ENCODE results near the gene SFXN3. TPM values are rescaled to one million over a fixed set of nuclear protein-coding genes. Genes with fewer than 3 reads are reported as not detected.

SFXN3 gene
- total and polyA plus RNA-seq, 8 donors = 9.9 to 60.4 (median 20.6) TPM

- H3K36me3 ChIP-seq = peaks cover 27 to 44% (median 43%) of the 10 kb centered on the region in 4 donors
- no peak for TF ChIP-seq POLR2AphosphoS5 (IDR thresholded peaks at IDR 0.05)
- TF ChIP-seq EP300 (IDR thresholded peaks at IDR 0.05) = no peak
- TF ChIP-seq POLR2A (IDR thresholded peaks at IDR 0.05) = no peak
- TF ChIP-seq CTCF (IDR thresholded peaks at IDR 0.05) = no peak
- H3K27me3 ChIP-seq = no peaks in the 10 kb centered on the region
- peak overlapping the region; percentile 25 to 88 (median 48) for H3K4me3 ChIP-seq
- peaks cover 39 to 74% (median 58%) of the 10 kb centered on the region in 4 donors for H3K4me1 ChIP-seq
- no peaks in the 10 kb centered on the region for H3K9me3 ChIP-seq
- peak overlapping the region; percentile 69 to 100 (median 100) for H3K27ac ChIP-seq
- 57 to 83% (median 67%) methylated on average over 5 of the region's 5 CpGs for WGBS, 5 donors
- DNase-seq = no peak
- intact Hi-C loops (cut with DNase I; ENCODE audit: low total_unique reads) = no loop called here
Measured at GRCh38 chr10:101001659-101002035, 29.4 kb upstream of the SFXN3 start.

GRCh38 chr10:101002456-101002855, 28.6 kb upstream of the SFXN3 start:
- Histone ChIP-seq H3K9me3 (no peaks in the 10 kb centered on the region), H3K4me3 (no peak overlapping the region), H3K36me3 (peaks cover 35 to 52% (median 51%) of the 10 kb centered on the region in 4 donors), H3K4me1 (peaks cover 41 to 74% (median 60%) of the 10 kb centered on the region in 4 donors), H3K27ac (peak overlapping the region in 4 of 5 donors; percentile 97 to 100 (median 100)), H3K27me3 (no peaks in the 10 kb centered on the region)
- intact Hi-C loops (cut with DNase I; ENCODE audit: low total_unique reads) = no loop called here
- no peak for TF ChIP-seq CTCF (IDR thresholded peaks at IDR 0.05)
- no peak for TF ChIP-seq POLR2A (IDR thresholded peaks at IDR 0.05)
- no peak for DNase-seq
- WGBS, 5 donors = 80 to 92% (median 82%) methylated on average over 5 to 11 of the region's 11 CpGs

GRCh38 chr10:101003639-101004206, 27.3 kb upstream of the SFXN3 start:
- Histone ChIP-seq H3K4me1 (peaks cover 39 to 75% (median 62%) of the 10 kb centered on the region in 4 donors), H3K9me3 (no peaks in the 10 kb centered on the region), H3K36me3 (peaks cover 36 to 52% (median 51%) of the 10 kb centered on the region in 4 donors), H3K4me3 (no peak overlapping the region), H3K27me3 (no peaks in the 10 kb centered on the region), H3K27ac (peak overlapping the region in 3 of 5 donors; percentile 97 to 100 (median 100))
- no peak for DNase-seq
- TF ChIP-seq CTCF (IDR thresholded peaks at IDR 0.05) (no peak), EP300 (IDR thresholded peaks at IDR 0.05) (no peak), POLR2AphosphoS5 (IDR thresholded peaks at IDR 0.05) (no peak), POLR2A (IDR thresholded peaks at IDR 0.05) (no peak)
- WGBS, 5 donors = 91 to 94% (median 94%) methylated on average over 13 to 18 of the region's 18 CpGs
- intact Hi-C loops (cut with DNase I; ENCODE audit: low total_unique reads) = no loop called here

GRCh38 chr10:101005361-101005760, 25.7 kb upstream of the SFXN3 start:
- H3K4me1 ChIP-seq = peaks cover 33 to 71% (median 60%) of the 10 kb centered on the region in 4 donors
- no peaks in the 10 kb centered on the region for H3K27me3 ChIP-seq
- intact Hi-C loops (cut with DNase I; ENCODE audit: low total_unique reads) = no loop called here
- 88 to 92% (median 91%) methylated on average over 23 of the region's 23 CpGs for WGBS, 5 donors
- no peak overlapping the region for H3K27ac ChIP-seq
- TF ChIP-seq CTCF (IDR thresholded peaks at IDR 0.05) (no peak), EP300 (IDR thresholded peaks at IDR 0.05) (no peak)
- no peak overlapping the region for H3K4me3 ChIP-seq
- no peaks in the 10 kb centered on the region for H3K9me3 ChIP-seq
- DNase-seq = no peak
- H3K36me3 ChIP-seq = peaks cover 36 to 52% (median 51%) of the 10 kb centered on the region in 4 donors
